ENCODE data around the gene CHSY1.
"Not testable (repeated sequence)": the region's sequence is repeated elsewhere in the genome, so short reads cannot be mapped to it uniquely, and the experiment has no call there.

The CHSY1 gene

DNA sequence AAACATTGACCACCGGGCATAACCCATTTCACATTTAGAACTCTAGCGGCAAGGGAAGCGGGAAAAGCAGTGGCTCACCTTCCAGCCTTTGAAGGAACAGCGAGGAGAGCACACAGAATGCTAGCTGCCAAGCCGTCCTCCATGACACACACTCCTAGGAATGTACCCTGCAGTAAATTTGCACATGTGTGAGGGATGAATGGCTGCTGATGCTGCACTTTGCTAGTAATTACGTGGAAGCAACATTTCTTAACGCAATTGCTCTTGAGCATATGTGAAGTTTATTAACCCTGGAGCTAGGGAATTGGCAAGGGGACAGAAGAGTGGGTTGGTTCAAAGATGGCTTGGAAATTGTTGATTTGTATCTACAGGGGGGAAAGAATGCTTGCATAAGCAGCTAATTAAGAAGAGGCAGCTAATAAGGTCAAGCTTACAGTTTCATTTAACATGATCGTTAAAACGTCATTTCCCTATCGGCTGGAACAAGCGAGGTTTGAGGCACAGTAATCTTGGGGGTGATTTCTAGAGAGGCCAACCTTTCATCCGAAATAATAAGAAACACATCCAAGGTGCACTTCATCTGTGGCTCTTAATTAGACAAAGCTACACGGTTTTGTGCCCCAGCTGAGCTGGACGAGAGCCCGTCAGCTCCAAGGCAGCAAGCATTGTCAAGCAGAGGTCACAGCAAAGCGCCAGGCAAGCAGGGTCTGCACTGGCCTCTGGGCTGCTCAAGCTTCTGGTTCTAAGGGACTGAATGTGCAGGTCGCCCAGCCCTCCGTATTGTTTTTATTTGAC lies 123.4 kb downstream of the CHSY1 start:
- DNase-seq (ENCODE audit: insufficient read length, low spot score), result peak; percentile 35
- TF ChIP-seq POLR2A (IDR thresholded peaks at IDR 0.05; ENCODE audit: low read depth, low read length), result no peak
- FAIRE-seq, result no peak

DNA sequence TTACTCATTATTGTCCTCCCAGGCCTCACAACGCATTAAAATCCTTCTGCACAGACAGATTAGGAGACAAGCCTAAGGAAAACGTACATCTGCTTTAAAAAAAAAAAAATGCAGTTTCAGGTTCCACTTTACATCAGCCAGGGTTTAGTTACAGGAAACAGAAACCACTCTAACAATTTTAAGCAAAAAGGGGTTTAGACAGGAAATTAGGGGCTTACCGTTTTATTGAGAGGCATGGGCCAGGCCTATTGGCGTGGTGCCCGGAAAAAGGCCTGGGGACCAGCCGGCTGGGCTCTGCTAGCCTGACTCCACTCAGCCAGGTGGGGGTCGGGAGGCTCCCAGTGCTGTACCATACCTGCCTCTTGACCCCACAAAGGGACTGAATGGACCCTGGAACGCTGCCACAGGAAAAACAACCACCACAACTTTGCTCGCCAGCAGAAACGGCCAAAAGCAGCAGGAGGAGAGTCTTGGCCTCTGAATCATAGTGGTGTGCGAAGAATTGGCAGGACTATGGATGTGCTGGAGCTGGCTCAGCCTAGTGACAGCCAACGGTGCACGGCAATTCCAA lies 124.3 kb downstream of the CHSY1 start:
- peak; percentile 36 for FAIRE-seq
- no peak for TF ChIP-seq POLR2A (IDR thresholded peaks at IDR 0.05; ENCODE audit: low read depth, low read length)
- peak; percentile 55 for DNase-seq (ENCODE audit: insufficient read length, low spot score)

DNA sequence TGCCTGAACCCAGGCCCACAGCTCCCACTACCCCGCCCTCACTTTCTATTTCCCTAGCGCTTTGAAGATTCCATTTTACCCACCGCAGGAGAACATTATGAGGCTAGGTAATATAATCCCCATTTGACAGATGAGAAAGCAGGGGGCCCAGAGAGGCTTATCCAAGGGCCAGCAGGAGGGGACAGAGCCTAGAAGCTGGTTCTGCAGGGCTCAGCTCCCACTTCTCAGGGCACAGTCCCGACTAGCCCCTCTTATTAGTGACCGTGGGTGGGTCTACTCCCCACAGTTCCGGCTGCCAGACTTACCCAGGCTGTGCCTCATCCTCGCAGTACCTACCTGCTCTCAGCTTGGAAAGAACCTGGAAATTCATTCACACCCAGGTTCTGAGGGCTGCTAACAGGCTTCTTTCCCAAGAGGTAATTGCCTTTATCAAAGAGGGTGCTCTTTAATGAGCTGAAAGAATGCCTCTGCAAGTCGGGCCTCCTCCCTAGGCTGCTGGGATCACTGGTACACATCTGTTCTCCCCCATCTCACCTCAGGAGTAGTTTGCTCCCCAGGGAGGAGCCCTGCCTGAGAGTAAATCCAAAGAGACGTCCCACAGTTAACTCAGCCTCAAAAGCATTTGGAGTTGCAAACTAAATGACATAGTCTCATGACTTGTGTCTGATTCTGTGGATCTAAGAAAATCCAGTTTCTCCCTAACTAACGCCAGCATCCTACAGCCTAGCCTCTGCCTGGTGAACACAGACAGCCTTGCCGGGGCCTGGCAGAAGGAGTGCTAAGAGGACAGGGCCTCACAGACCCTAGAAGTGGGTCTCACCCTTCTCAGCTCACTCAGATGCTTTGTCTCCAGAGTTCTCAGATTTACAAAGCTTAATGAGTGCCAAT lies 125.0 kb downstream of the CHSY1 start:
- no peak for FAIRE-seq
- DNase-seq (ENCODE audit: insufficient read length, low spot score), result no peak
- TF ChIP-seq POLR2A (IDR thresholded peaks at IDR 0.05; ENCODE audit: low read depth, low read length), result no peak

- FAIRE-seq; DNase-seq (ENCODE audit: insufficient read length, low spot score): not testable (repeated sequence)
These were observed 125.9 kb downstream of the CHSY1 start for GRCh38 chr15:101125881-101126428.

Data from H54 (cell line).